HUES64 (cell line): ENCODE data around the gene SMIM12. TPM values are rescaled to one million over a fixed set of nuclear protein-coding genes. Genes with fewer than 3 reads are reported as not detected.
A peak's percentile ranks its signal among the peaks of the same experiment; 100 is the strongest.

ENCODE experiments used
- H3K27ac ChIP-seq: 2 replicates; pipeline ENCODE4 v1.7.0; 2013; ENCODE audit warnings: low read depth, low read length, inconsistent platforms
- H3K27me3 ChIP-seq: 2 replicates; pipeline ENCODE4 v1.6.1; 2013; ENCODE audit warnings: mild to moderate bottlenecking, low read length; ENCODE audit not compliant: insufficient read depth
- H3K36me3 ChIP-seq: 2 replicates; pipeline ENCODE4 v1.6.1; 2013; ENCODE audit warnings: mild to moderate bottlenecking, low read length; ENCODE audit not compliant: insufficient read depth
- H3K4me1 ChIP-seq: 2 replicates; pipeline ENCODE4 v1.6.1; 2013; ENCODE audit warnings: mild to moderate bottlenecking, low read length, moderate library complexity; ENCODE audit not compliant: insufficient read depth
- H3K4me3 ChIP-seq: 2 replicates; pipeline ENCODE4 v1.5.1; 2013; ENCODE audit warnings: mild to moderate bottlenecking, low read length, moderate library complexity
- H3K9ac ChIP-seq: 2 replicates; pipeline ENCODE4 v1.6.1; 2013; ENCODE audit warnings: mild to moderate bottlenecking, low read depth, low read length
- H3K9me3 ChIP-seq: 2 replicates; pipeline ENCODE4 v1.6.1; 2013; ENCODE audit warnings: low read depth, low read length; ENCODE audit not compliant: insufficient read depth
- WGBS: fragments of 150-250, 120-280 bp; methylation state at CpG from one replicate; pipeline ENCODE4 v1.1.7; 2013; ENCODE audit warnings: missing lambda C conversion rate; 5-methylcytosine and 5-hydroxymethylcytosine counted together
- polyA plus RNA-seq, 2 experiments: library from polyadenylated mRNA; stranded (reverse); fragments of 50-300 nt; gene quantifications; one replicate each; pipeline ENCODE4 v1.2.3, GENCODE V29; 2013

The SMIM12 gene
- polyA plus RNA-seq (2013, experiment 1 of 2), result 29.1 TPM
- 29.1 TPM for polyA plus RNA-seq (2013, experiment 2 of 2)

DNA sequence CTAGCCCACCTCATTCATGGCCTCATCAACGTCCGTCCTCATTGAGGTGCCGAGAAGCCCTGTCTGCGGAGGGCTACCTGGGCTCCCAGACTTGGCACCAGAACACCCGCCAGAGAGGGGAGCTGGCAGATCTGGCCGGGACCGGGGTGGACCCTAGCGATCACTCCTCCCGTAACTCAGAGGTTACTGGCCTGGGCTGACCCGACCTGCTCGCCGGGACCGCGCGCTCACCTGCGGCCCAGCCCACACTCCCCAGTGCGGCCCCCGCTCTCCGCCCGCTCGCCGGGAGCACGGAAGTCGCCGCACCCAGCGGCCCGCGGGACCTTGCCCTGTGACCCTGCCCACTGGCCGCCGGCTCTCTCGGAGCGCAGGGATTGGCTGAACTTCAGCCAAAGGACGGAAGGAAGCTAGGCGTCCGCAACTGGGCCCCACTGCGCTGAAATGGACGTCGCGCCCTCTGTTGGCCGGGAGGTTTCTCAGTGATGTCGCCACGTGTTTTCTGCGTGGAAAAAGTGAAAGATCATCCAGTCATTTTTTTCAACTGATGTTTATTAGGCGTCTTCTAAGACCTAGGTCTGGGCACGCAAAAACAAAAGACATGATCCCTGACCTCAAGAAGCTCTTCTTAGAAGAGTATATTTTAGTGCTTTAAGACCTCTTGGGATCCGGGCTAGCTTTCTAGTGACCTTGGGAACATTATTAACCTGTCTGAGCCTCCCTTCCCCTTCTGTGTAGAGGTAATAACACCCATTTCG, at the start of gene SMIM12:
SMIM12 (minus strand) TSS at position 304 of the 755 bp plus-strand sequence. CDS start 3,772 bp downstream, outside the sequence.
- H3K9me3 ChIP-seq, result no peaks in the 10 kb centered on the region
- peaks cover 8% of the 10 kb centered on the region; the same call in 1 of the 2 replicates for H3K4me1 ChIP-seq
- H3K9ac ChIP-seq, result peak within 1 kb of the TSS; percentile 80
- H3K27ac ChIP-seq, result peak within 1 kb of the TSS; percentile 48; the same call in 1 of the 2 replicates
- peaks cover 13% of the 10 kb centered on the region for H3K36me3 ChIP-seq
- H3K27me3 ChIP-seq, result peaks cover 30% of the 10 kb centered on the region
- peak within 1 kb of the TSS; percentile 97 for H3K4me3 ChIP-seq
- WGBS, result 2% methylated on average over 46 of the region's 47 CpGs

GRCh38 chr1:34908369-34908768, 48.8 kb upstream of the SMIM12 start:
- Histone ChIP-seq H3K36me3 (no peaks in the 10 kb centered on the region), H3K27ac (no peak overlapping the region), H3K9ac (no peak overlapping the region), H3K4me1 (no peaks in the 10 kb centered on the region), H3K9me3 (no peaks in the 10 kb centered on the region), H3K27me3 (no peaks in the 10 kb centered on the region), H3K4me3 (no peak overlapping the region)
- 84% methylated on average over 3 of the region's 3 CpGs for WGBS

GRCh38 chr1:34907487-34908090, 48.0 kb upstream of the SMIM12 start:
- no peaks in the 10 kb centered on the region for H3K27me3 ChIP-seq
- H3K4me1 ChIP-seq, result no peaks in the 10 kb centered on the region
- 79% methylated on average over 5 of the region's 5 CpGs for WGBS
- H3K4me3 ChIP-seq, result no peak overlapping the region
- H3K9ac ChIP-seq, result no peak overlapping the region
- H3K9me3 ChIP-seq, result no peaks in the 10 kb centered on the region
- no peaks in the 10 kb centered on the region for H3K36me3 ChIP-seq
- no peak overlapping the region for H3K27ac ChIP-seq

- H3K9me3 ChIP-seq, result no peaks in the 10 kb centered on the region
- H3K27me3 ChIP-seq, result no peaks in the 10 kb centered on the region
- H3K36me3 ChIP-seq, result no peaks in the 10 kb centered on the region
- no peak overlapping the region for H3K9ac ChIP-seq
- 81% methylated on average over 4 of the region's 4 CpGs for WGBS
- no peak overlapping the region for H3K27ac ChIP-seq
- no peaks in the 10 kb centered on the region for H3K4me1 ChIP-seq
- H3K4me3 ChIP-seq, result no peak overlapping the region
Measured at GRCh38 chr1:34906756-34907155, 47.2 kb upstream of the SMIM12 start.

- no peak overlapping the region for H3K9ac ChIP-seq
- no peaks in the 10 kb centered on the region for H3K4me1 ChIP-seq
- WGBS, result 90% methylated on average over 1 of the region's 1 CpG
- no peak overlapping the region for H3K27ac ChIP-seq
- no peaks in the 10 kb centered on the region for H3K36me3 ChIP-seq
- no peaks in the 10 kb centered on the region for H3K9me3 ChIP-seq
- no peak overlapping the region for H3K4me3 ChIP-seq
- no peaks in the 10 kb centered on the region for H3K27me3 ChIP-seq
Measured at GRCh38 chr1:34906222-34906621, 46.7 kb upstream of the SMIM12 start.

GRCh38 chr1:34905098-34905459, 45.5 kb upstream of the SMIM12 start:
- no peaks in the 10 kb centered on the region for H3K36me3 ChIP-seq
- no peaks in the 10 kb centered on the region for H3K4me1 ChIP-seq
- no peaks in the 10 kb centered on the region for H3K27me3 ChIP-seq
- no peaks in the 10 kb centered on the region for H3K9me3 ChIP-seq
- 92% methylated on average over 12 of the region's 12 CpGs for WGBS
- H3K9ac ChIP-seq, result no peak overlapping the region
- H3K4me3 ChIP-seq, result no peak overlapping the region
- no peak overlapping the region for H3K27ac ChIP-seq

- Histone ChIP-seq H3K4me3 (no peak overlapping the region), H3K9ac (no peak overlapping the region), H3K27me3 (no peaks in the 10 kb centered on the region), H3K4me1 (no peaks in the 10 kb centered on the region), H3K27ac (no peak overlapping the region), H3K36me3 (no peaks in the 10 kb centered on the region), H3K9me3 (no peaks in the 10 kb centered on the region)
- 96% methylated on average over 32 of the region's 33 CpGs for WGBS
Measured at GRCh38 chr1:34904236-34905097, 44.9 kb upstream of the SMIM12 start.

GRCh38 chr1:34901919-34902318, 42.4 kb upstream of the SMIM12 start:
- no peaks in the 10 kb centered on the region for H3K27me3 ChIP-seq

GRCh38 chr1:34900775-34901502, 41.4 kb upstream of the SMIM12 start:
- 85% methylated on average over 13 of the region's 13 CpGs for WGBS
- no peak overlapping the region for H3K4me3 ChIP-seq
- H3K27me3 ChIP-seq, result no peaks in the 10 kb centered on the region
- H3K4me1 ChIP-seq, result no peaks in the 10 kb centered on the region
- H3K36me3 ChIP-seq, result no peaks in the 10 kb centered on the region
- no peaks in the 10 kb centered on the region for H3K9me3 ChIP-seq
- H3K27ac ChIP-seq, result no peak overlapping the region
- H3K9ac ChIP-seq, result no peak overlapping the region

More at GRCh38 chr1:34901919-34902318, 42.4 kb upstream of the SMIM12 start:
- no peak overlapping the region for H3K4me3 ChIP-seq
- H3K9me3 ChIP-seq, result no peaks in the 10 kb centered on the region
- H3K9ac ChIP-seq, result no peak overlapping the region
- no peaks in the 10 kb centered on the region for H3K36me3 ChIP-seq
- H3K27ac ChIP-seq, result no peak overlapping the region
- H3K4me1 ChIP-seq, result no peaks in the 10 kb centered on the region
- WGBS, result 84% methylated on average over 7 of the region's 7 CpGs

- H3K4me3 ChIP-seq, result no peak overlapping the region
- H3K27ac ChIP-seq, result no peak overlapping the region
- no peak overlapping the region for H3K9ac ChIP-seq
- no peaks in the 10 kb centered on the region for H3K36me3 ChIP-seq
- H3K9me3 ChIP-seq, result no peaks in the 10 kb centered on the region
- 94% methylated on average over 16 of the region's 16 CpGs for WGBS
- H3K27me3 ChIP-seq, result no peaks in the 10 kb centered on the region
- H3K4me1 ChIP-seq, result no peaks in the 10 kb centered on the region
Measured at GRCh38 chr1:34899906-34900305, 40.4 kb upstream of the SMIM12 start.
